WTC11 (cell line): ENCODE data around the gene PRCC. TPM values are rescaled to one million over a fixed set of nuclear protein-coding genes. Genes with fewer than 3 reads are reported as not detected.

Experiments
- ATAC-seq: fragments of 200-7000 bp; cut with Tn5 transposase; 2 replicates; pipeline ENCODE4 v1.10.0; 2021; ENCODE audit warnings: mild to moderate bottlenecking, moderate library complexity
- CTCF ChIA-PET: fragments of 300-600 bp; sonication (Branson Sonifier 250); formaldehyde crosslinking; loops from one replicate; lab custom pipeline; 2021; ENCODE audit warnings: antibody characterized with exemption; lab: Charles Lee
- POLR2A ChIA-PET: fragments of 350-600 bp; sonication (Branson Sonifier 250); formaldehyde crosslinking; loops from one replicate; lab custom pipeline; 2021; ENCODE audit warnings: antibody characterized with exemption; lab: Charles Lee
- DNase-seq: peaks from one replicate; pipeline ENCODE4 v3.0.0; 2021; ENCODE audit warnings: low spot score
- H3K27ac Mint-ChIP-seq: 2 replicates; pipeline ENCODE4 v1.8.0; 2021; ENCODE audit warnings: mixed read lengths
- H3K27me3 Mint-ChIP-seq: 2 replicates; pipeline ENCODE4 v1.8.0; 2021; ENCODE audit warnings: low read depth, mild to moderate bottlenecking, moderate library complexity, mixed read lengths
- H3K36me3 Mint-ChIP-seq: 2 replicates; pipeline ENCODE4 v1.8.0; 2021; ENCODE audit warnings: mixed read lengths
- H3K4me1 Mint-ChIP-seq: 2 replicates; pipeline ENCODE4 v1.8.0; 2022; ENCODE audit warnings: mixed read lengths
- H3K4me3 Mint-ChIP-seq: 2 replicates; pipeline ENCODE4 v1.8.0; 2021; ENCODE audit warnings: mild to moderate bottlenecking, moderate library complexity, mixed read lengths
- H3K9me3 Mint-ChIP-seq: 2 replicates; pipeline ENCODE4 v1.8.0; 2021; ENCODE audit warnings: mixed read lengths
- CREM ChIP-seq: sonication (generic); formaldehyde crosslinking; IDR thresholded peaks from 2 replicates; pipeline ENCODE4 v1.8.1; 2022; ENCODE audit warnings: mild to moderate bottlenecking, missing genetic modification reagents, moderate library complexity
- FOXK1 ChIP-seq: sonication (generic); formaldehyde crosslinking; IDR thresholded peaks from 2 replicates; pipeline ENCODE4 v1.8.0; 2022; ENCODE audit warnings: mild to moderate bottlenecking, moderate library complexity, missing genetic modification reagents
- FOXP4 ChIP-seq: sonication (generic); formaldehyde crosslinking; IDR thresholded peaks from 2 replicates; pipeline ENCODE4 v1.8.0; 2022; ENCODE audit warnings: mild to moderate bottlenecking, missing genetic modification reagents
- HMGA2 ChIP-seq: fragments of 250-450 bp; sonication (Bioruptor Pico); IDR thresholded peaks from 2 replicates; pipeline ENCODE4 v1.4.0; 2021; ENCODE audit warnings: mild to moderate bottlenecking, moderate library complexity
- MXD4 ChIP-seq: fragments of 250-450 bp; sonication (Bioruptor Pico); IDR thresholded peaks from 2 replicates; pipeline ENCODE4 v1.8.0; 2021; ENCODE audit warnings: mild to moderate bottlenecking, moderate library complexity, borderline replicate concordance
- NFATC4 ChIP-seq: fragments of 250-450 bp; sonication (Bioruptor Pico); IDR thresholded peaks from 2 replicates; pipeline ENCODE4 v1.9.0; 2021; ENCODE audit warnings: mild to moderate bottlenecking
- NR3C1 ChIP-seq: sonication (generic); formaldehyde crosslinking; conservative IDR thresholded peaks from 2 replicates; pipeline ENCODE4 v1.8.1; 2023; ENCODE audit warnings: low read depth, mild to moderate bottlenecking, missing genetic modification reagents
- SMAD3 ChIP-seq: sonication (generic); formaldehyde crosslinking; IDR thresholded peaks from 2 replicates; pipeline ENCODE4 v1.8.0; 2022; ENCODE audit warnings: missing genetic modification reagents, mild to moderate bottlenecking, borderline replicate concordance
- SOX15 ChIP-seq: fragments of 250-450 bp; sonication (Bioruptor Pico); IDR thresholded peaks from 2 replicates; pipeline ENCODE4 v1.9.0; 2021; ENCODE audit warnings: mild to moderate bottlenecking
- USF1 ChIP-seq: sonication (generic); formaldehyde crosslinking; IDR thresholded peaks from 2 replicates; pipeline ENCODE4 v1.8.0; 2022; ENCODE audit warnings: mild to moderate bottlenecking, missing genetic modification reagents
- ZNF121 ChIP-seq: sonication (generic); formaldehyde crosslinking; IDR thresholded peaks from 2 replicates; pipeline ENCODE4 v1.8.0; 2023; ENCODE audit warnings: missing genetic modification reagents
- ZNF317 ChIP-seq: sonication (generic); formaldehyde crosslinking; IDR thresholded peaks from 2 replicates; pipeline ENCODE4 v1.8.1; 2023; ENCODE audit warnings: low read depth, mild to moderate bottlenecking, moderate library complexity, missing genetic modification reagents, borderline replicate concordance
- ZNF512 ChIP-seq: sonication (generic); formaldehyde crosslinking; IDR thresholded peaks from 2 replicates; pipeline ENCODE4 v1.8.1; 2022; ENCODE audit warnings: missing genetic modification reagents, borderline replicate concordance
- total RNA-seq: library from RNA; stranded (reverse); gene quantifications from 3 replicates; pipeline ENCODE4 v1.2.3, GENCODE V29; 2021
- TF ChIP-seq, protein P1 (sequence below): fragments of 250-450 bp; sonication (Bioruptor Pico); IDR thresholded peaks from 2 replicates; pipeline ENCODE4 v2.1.2; 2022; ENCODE audit warnings: mild to moderate bottlenecking, moderate library complexity
- TF ChIP-seq, protein P2 (sequence below): sonication (generic); formaldehyde crosslinking; IDR thresholded peaks from 2 replicates; pipeline ENCODE4 v1.8.0; 2022; ENCODE audit warnings: mild to moderate bottlenecking, missing genetic modification reagents
- TF ChIP-seq, protein P3 (sequence below): fragments of 250-450 bp; sonication (Bioruptor Pico); IDR thresholded peaks from 2 replicates; pipeline ENCODE4 v1.9.0; 2021; ENCODE audit warnings: mild to moderate bottlenecking
- TF ChIP-seq, protein P4 (sequence below): sonication (generic); formaldehyde crosslinking; IDR thresholded peaks from 2 replicates; pipeline ENCODE4 v1.8.1; 2023; ENCODE audit warnings: mild to moderate bottlenecking, missing genetic modification reagents, borderline replicate concordance
- TF ChIP-seq, protein P5 (sequence below): sonication (generic); formaldehyde crosslinking; IDR thresholded peaks from 2 replicates; pipeline ENCODE4 v1.8.1; 2023; ENCODE audit warnings: mild to moderate bottlenecking, missing genetic modification reagents, moderate library complexity
- TF ChIP-seq, protein P6 (sequence below): fragments of 250-450 bp; sonication (Bioruptor Pico); IDR thresholded peaks from 2 replicates; pipeline ENCODE4 v1.9.0; 2021; ENCODE audit warnings: mild to moderate bottlenecking

The PRCC gene
- total RNA-seq, 1 experiment from 2014 or later = 97.4 TPM

- no peak for TF ChIP-seq FOXP4 (CRISPR knock-in tag)
- TF ChIP-seq, protein P1, sequence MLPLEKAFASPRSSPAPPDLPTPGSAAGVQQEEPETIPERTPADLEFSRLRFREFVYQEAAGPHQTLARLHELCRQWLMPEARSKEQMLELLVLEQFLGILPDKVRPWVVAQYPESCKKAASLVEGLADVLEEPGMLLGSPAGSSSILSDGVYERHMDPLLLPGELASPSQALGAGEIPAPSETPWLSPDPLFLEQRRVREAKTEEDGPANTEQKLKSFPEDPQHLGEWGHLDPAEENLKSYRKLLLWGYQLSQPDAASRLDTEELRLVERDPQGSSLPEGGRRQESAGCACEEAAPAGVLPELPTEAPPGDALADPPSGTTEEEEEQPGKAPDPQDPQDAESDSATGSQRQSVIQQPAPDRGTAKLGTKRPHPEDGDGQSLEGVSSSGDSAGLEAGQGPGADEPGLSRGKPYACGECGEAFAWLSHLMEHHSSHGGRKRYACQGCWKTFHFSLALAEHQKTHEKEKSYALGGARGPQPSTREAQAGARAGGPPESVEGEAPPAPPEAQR = no peak
- TF ChIP-seq, protein P2, sequence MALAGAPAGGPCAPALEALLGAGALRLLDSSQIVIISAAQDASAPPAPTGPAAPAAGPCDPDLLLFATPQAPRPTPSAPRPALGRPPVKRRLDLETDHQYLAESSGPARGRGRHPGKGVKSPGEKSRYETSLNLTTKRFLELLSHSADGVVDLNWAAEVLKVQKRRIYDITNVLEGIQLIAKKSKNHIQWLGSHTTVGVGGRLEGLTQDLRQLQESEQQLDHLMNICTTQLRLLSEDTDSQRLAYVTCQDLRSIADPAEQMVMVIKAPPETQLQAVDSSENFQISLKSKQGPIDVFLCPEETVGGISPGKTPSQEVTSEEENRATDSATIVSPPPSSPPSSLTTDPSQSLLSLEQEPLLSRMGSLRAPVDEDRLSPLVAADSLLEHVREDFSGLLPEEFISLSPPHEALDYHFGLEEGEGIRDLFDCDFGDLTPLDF (CRISPR knock-in tag) = no peak
- no peak for TF ChIP-seq ZNF121 (CRISPR knock-in tag)
- no peak for TF ChIP-seq USF1 (CRISPR knock-in tag)
- TF ChIP-seq NR3C1 (CRISPR knock-in tag) = no peak
- no peak for TF ChIP-seq MXD4 (CRISPR knock-in tag)
- no peak for TF ChIP-seq CREM (CRISPR knock-in tag)
- TF ChIP-seq ZNF512 (CRISPR knock-in tag) = no peak
- TF ChIP-seq HMGA2 (CRISPR knock-in tag) = no peak
Measured at GRCh38 chr1:156816561-156817328, 49.4 kb downstream of the PRCC start, which contains the start of gene SH2D2A (continued).

DNA sequence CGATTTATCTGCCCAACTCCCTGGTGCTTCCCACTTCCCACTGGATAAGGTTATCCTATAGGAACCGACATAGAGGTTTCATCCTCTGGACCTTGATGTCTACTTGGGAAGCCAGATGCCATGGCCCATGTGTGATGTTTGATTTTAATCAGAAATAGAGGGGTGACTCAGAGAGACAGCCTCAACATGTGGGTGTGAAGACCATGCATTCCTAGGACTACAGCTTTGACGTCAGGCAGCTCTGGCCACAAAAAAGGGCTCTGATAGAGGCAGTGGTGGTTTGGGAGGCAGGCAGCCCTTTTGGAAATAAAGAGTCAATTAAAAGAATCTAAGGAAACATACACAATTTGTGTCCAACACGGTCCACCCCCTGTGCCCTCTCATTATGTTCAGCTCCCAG is 54.5 kb downstream of the PRCC start:
- Mint-ChIP-seq H3K27me3 (peaks cover 59% of the 10 kb centered on the region), H3K4me1 (no peaks in the 10 kb centered on the region), H3K27ac (no peak overlapping the region), H3K4me3 (no peak overlapping the region), H3K36me3 (no peaks in the 10 kb centered on the region), H3K9me3 (no peaks in the 10 kb centered on the region)
- no peak for DNase-seq
- POLR2A ChIA-PET = no interaction called here
- CTCF ChIA-PET = interaction anchor here (0.6 to 2.2 kb wide), 12 partner anchors 8 to 436 kb away, joined by 3 to 10 read pairs (median 4); partner anchors contain the start of gene NTRK1
- no peak for ATAC-seq
- no peak for TF ChIP-seq HMGA2 (CRISPR knock-in tag)
- TF ChIP-seq, protein P3, sequence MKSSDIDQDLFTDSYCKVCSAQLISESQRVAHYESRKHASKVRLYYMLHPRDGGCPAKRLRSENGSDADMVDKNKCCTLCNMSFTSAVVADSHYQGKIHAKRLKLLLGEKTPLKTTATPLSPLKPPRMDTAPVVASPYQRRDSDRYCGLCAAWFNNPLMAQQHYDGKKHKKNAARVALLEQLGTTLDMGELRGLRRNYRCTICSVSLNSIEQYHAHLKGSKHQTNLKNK = no peak
- no peak for TF ChIP-seq SOX15 (CRISPR knock-in tag)
- TF ChIP-seq, protein P4, sequence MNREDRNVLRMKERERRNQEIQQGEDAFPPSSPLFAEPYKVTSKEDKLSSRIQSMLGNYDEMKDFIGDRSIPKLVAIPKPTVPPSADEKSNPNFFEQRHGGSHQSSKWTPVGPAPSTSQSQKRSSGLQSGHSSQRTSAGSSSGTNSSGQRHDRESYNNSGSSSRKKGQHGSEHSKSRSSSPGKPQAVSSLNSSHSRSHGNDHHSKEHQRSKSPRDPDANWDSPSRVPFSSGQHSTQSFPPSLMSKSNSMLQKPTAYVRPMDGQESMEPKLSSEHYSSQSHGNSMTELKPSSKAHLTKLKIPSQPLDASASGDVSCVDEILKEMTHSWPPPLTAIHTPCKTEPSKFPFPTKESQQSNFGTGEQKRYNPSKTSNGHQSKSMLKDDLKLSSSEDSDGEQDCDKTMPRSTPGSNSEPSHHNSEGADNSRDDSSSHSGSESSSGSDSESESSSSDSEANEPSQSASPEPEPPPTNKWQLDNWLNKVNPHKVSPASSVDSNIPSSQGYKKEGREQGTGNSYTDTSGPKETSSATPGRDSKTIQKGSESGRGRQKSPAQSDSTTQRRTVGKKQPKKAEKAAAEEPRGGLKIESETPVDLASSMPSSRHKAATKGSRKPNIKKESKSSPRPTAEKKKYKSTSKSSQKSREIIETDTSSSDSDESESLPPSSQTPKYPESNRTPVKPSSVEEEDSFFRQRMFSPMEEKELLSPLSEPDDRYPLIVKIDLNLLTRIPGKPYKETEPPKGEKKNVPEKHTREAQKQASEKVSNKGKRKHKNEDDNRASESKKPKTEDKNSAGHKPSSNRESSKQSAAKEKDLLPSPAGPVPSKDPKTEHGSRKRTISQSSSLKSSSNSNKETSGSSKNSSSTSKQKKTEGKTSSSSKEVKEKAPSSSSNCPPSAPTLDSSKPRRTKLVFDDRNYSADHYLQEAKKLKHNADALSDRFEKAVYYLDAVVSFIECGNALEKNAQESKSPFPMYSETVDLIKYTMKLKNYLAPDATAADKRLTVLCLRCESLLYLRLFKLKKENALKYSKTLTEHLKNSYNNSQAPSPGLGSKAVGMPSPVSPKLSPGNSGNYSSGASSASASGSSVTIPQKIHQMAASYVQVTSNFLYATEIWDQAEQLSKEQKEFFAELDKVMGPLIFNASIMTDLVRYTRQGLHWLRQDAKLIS (CRISPR knock-in tag) = no peak
- no peak for TF ChIP-seq ZNF317 (CRISPR knock-in tag)
- TF ChIP-seq, protein P5, sequence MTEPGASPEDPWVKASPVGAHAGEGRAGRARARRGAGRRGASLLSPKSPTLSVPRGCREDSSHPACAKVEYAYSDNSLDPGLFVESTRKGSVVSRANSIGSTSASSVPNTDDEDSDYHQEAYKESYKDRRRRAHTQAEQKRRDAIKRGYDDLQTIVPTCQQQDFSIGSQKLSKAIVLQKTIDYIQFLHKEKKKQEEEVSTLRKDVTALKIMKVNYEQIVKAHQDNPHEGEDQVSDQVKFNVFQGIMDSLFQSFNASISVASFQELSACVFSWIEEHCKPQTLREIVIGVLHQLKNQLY (CRISPR knock-in tag) = no peak
- TF ChIP-seq, protein P6, sequence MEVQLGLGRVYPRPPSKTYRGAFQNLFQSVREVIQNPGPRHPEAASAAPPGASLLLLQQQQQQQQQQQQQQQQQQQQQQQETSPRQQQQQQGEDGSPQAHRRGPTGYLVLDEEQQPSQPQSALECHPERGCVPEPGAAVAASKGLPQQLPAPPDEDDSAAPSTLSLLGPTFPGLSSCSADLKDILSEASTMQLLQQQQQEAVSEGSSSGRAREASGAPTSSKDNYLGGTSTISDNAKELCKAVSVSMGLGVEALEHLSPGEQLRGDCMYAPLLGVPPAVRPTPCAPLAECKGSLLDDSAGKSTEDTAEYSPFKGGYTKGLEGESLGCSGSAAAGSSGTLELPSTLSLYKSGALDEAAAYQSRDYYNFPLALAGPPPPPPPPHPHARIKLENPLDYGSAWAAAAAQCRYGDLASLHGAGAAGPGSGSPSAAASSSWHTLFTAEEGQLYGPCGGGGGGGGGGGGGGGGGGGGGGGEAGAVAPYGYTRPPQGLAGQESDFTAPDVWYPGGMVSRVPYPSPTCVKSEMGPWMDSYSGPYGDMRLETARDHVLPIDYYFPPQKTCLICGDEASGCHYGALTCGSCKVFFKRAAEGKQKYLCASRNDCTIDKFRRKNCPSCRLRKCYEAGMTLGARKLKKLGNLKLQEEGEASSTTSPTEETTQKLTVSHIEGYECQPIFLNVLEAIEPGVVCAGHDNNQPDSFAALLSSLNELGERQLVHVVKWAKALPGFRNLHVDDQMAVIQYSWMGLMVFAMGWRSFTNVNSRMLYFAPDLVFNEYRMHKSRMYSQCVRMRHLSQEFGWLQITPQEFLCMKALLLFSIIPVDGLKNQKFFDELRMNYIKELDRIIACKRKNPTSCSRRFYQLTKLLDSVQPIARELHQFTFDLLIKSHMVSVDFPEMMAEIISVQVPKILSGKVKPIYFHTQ (CRISPR knock-in tag) = no peak
- no peak for TF ChIP-seq NFATC4
- no peak for TF ChIP-seq FOXK1 (CRISPR knock-in tag)
- TF ChIP-seq SMAD3 (CRISPR knock-in tag) = no peak
